ENCODE data around the gene PPM1N. TPM values are rescaled to one million over a fixed set of nuclear protein-coding genes. Genes with fewer than 3 reads are reported as not detected.
A peak's percentile ranks its signal among the peaks of the same experiment; 100 is the strongest.

The PPM1N gene
- polyA plus RNA-seq, 2 of the 4 experiments (the other 2 are of a cell fraction), result 9.2 to 10.5 TPM

DNA sequence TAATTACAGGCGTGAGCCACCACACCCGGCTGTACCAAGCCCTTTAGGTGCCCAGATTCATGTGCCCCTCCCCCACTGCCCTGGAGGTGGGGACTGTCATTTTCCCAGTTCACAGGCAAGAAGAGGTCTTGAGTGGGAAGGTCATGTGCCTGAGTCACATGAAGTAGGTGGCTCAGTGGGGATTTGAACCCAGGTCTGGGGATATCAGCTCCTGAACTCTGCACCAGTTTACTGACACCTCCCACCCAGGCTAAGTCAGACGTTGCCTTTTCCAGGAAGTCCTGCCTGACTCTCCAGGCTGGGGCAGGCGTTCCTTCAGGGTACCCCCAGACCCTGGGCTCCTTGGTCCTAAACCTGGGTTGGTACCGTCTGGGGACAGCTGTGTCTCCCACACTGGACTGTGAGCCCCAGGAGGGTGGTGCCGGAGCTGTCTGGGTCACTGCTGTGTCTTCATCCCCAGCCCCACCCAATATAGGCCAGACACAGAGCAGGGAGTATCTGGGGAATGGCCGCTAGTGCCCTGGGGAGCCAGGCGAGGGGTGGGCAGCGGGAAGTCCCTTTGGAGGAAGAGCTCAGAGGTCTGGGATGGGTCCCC is 17.7 kb downstream of the PPM1N start:
- peak in 1 of 2 experiments; percentile 46 for DNase-seq (ENCODE audit: low read depth in 1 of 2, low spot score in 1 of 2)
- WGBS (ENCODE audit: missing lambda C conversion rate), result 69% methylated on average over 8 of the region's 9 CpGs
- FAIRE-seq, result no peak
- ChIA-PET POLR2A (interaction anchor here (1.5 kb wide), 1 partner anchor 126 kb away, joined by 4 read pairs; no protein-coding TSS in a partner anchor), CTCF (interaction anchor here (0.6 to 5.8 kb wide), 15 partner anchors 8 to 162 kb away, joined by 3 to 43 read pairs (median 5); partner anchors contain the start of gene VASP)
- no peaks in the 10 kb centered on the region for H3K9me3 ChIP-seq
- peak; percentile 17 to 31; a peak in 3 of 6 replicates for ATAC-seq
- H3K4me1 ChIP-seq, result peaks cover 65% of the 10 kb centered on the region
- no peak for TF ChIP-seq MAZ (IDR thresholded peaks at IDR 0.05; ENCODE audit: borderline replicate concordance, low read depth, low read length)
- TF ChIP-seq PHF8 (IDR thresholded peaks at IDR 0.05; ENCODE audit: borderline replicate concordance, low read depth), result no peak
- TF ChIP-seq KDM5A (IDR thresholded peaks at IDR 0.05), result no peak
- TF ChIP-seq, protein P1, sequence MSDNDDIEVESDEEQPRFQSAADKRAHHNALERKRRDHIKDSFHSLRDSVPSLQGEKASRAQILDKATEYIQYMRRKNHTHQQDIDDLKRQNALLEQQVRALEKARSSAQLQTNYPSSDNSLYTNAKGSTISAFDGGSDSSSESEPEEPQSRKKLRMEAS (IDR thresholded peaks at IDR 0.05), result peak; percentile 33; the same call in 1 of the 2 replicates
- no peak for TF ChIP-seq HOXA7 (CRISPR knock-in tag; IDR thresholded peaks at IDR 0.05)
- TF ChIP-seq NPAS2 (CRISPR knock-in tag; IDR thresholded peaks at IDR 0.05; ENCODE audit: borderline replicate concordance), result no peak
- TF ChIP-seq, protein P2, sequence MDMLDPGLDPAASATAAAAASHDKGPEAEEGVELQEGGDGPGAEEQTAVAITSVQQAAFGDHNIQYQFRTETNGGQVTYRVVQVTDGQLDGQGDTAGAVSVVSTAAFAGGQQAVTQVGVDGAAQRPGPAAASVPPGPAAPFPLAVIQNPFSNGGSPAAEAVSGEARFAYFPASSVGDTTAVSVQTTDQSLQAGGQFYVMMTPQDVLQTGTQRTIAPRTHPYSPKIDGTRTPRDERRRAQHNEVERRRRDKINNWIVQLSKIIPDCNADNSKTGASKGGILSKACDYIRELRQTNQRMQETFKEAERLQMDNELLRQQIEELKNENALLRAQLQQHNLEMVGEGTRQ (IDR thresholded peaks at IDR 0.05), result peak; percentile 42; the same call in 1 of the 2 replicates
- no peak for TF ChIP-seq KDM1A (IDR thresholded peaks at IDR 0.05; ENCODE audit: low read depth)
- TF ChIP-seq ZNF302 (CRISPR knock-in tag; IDR thresholded peaks at IDR 0.05), result no peak
- no peak for TF ChIP-seq TP53 (CRISPR knock-in tag; IDR thresholded peaks at IDR 0.05)
- no peak; the same call in 1 of the 2 replicates for TF ChIP-seq POLR2AphosphoS2 (conservative IDR thresholded peaks at IDR 0.05; ENCODE audit: low read length)
- no peak for TF ChIP-seq HOXB5 (CRISPR knock-in tag; IDR thresholded peaks at IDR 0.05)
- TF ChIP-seq E2F6 (IDR thresholded peaks at IDR 0.05; ENCODE audit: borderline replicate concordance, low read depth), result no peak
- TF ChIP-seq RFX5 (IDR thresholded peaks at IDR 0.05), result no peak
- H3K4me3 ChIP-seq, result no peak overlapping the region
- H3K27ac ChIP-seq, result peak overlapping the region; percentile 1 to 83; a peak in 4 of 6 replicates
- H3K4me2 ChIP-seq, result peak overlapping the region; percentile 72; the same call in 1 of the 3 replicates

DNA sequence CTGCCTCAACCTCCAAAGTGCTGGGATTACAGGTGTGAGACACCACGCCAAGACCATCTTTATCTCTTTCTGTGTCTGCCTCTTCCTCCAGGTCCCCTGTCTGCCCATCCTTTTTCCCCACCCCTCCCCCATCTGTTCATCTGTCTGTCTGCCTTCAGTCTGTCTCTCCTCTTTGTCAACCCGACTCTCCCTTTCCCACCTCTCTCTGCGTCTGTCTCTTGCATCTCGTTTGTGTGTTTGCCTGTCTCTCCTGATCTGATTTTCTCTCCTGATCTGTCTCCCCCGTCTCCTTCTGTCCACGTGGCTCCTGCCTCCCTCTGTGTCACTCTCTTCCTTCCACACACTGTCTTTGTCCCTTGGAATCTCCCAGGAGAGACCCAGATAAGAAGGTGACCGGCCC is 19.0 kb downstream of the PPM1N start:
- 64% methylated on average over 7 of the region's 7 CpGs for WGBS (ENCODE audit: missing lambda C conversion rate)
- no peaks in the 10 kb centered on the region for H3K9me3 ChIP-seq

More for the DNA sequence above, 19.0 kb downstream of the PPM1N start:
- ChIA-PET POLR2A (no interaction called here), CTCF (interaction anchor here (1.3 to 5.8 kb wide), 4 partner anchors 10 to 125 kb away, joined by 3 to 43 read pairs (median 12); partner anchors contain the start of gene VASP)
- Histone ChIP-seq H3K4me3 (no peak overlapping the region), H3K27ac (no peak overlapping the region; a peak in 1 of 6 replicates), H3K4me2 (no peak overlapping the region), H3K4me1 (peaks cover 67% of the 10 kb centered on the region)
- ATAC-seq (no peak), FAIRE-seq (no peak), DNase-seq (ENCODE audit: low read depth in 1 of 2, low spot score in 1 of 2) (no peak)
- TF ChIP-seq BCL3 (IDR thresholded peaks at IDR 0.05) (no peak), JUN (IDR thresholded peaks at IDR 0.05) (no peak), FOSL2 (IDR thresholded peaks at IDR 0.05) (no peak), FOSL2 (CRISPR knock-in tag; IDR thresholded peaks at IDR 0.05) (no peak), FOSB (CRISPR knock-in tag; IDR thresholded peaks at IDR 0.05) (no peak), RARB (CRISPR knock-in tag; IDR thresholded peaks at IDR 0.05) (no peak), MYC (IDR thresholded peaks at IDR 0.05; ENCODE audit: borderline replicate concordance, low read length) (no peak), NFE2L2 (conservative IDR thresholded peaks at IDR 0.05; ENCODE audit: low read length) (no peak)
